Suprapubic skin (tissue), 4 donors: ENCODE measurements around the gene LAMC3.

Source experiments
- CTCF ChIP-seq, 2 donors: fragments of 200-600 bp in 1 of 2; fragments of 450-650 bp in 1 of 2; sonication (generic) in 1 of 2; IDR thresholded peaks; one replicate each; pipeline ENCODE4 v1.5.1; 2016 to 2019; ENCODE audit warnings: antibody characterized with exemption in 2 of 2, mild to moderate bottlenecking in 1 of 2, moderate library complexity in 1 of 2
- EP300 ChIP-seq: sonication (generic); formaldehyde crosslinking; IDR thresholded peaks from one replicate; pipeline ENCODE4 v1.6.1; 2017; ENCODE audit warnings: antibody characterized with exemption
- POLR2A ChIP-seq, 2 donors: fragments of 450-650 bp; IDR thresholded peaks; one replicate each; pipeline ENCODE4 v1.6.1; 2017; ENCODE audit warnings: antibody characterized with exemption in 2 of 2, mild to moderate bottlenecking in 2 of 2, moderate library complexity in 2 of 2
- POLR2AphosphoS5 ChIP-seq, 3 donors: sonication (generic); formaldehyde crosslinking; IDR thresholded peaks; one replicate each; pipeline ENCODE4 v1.6.1; 2017; ENCODE audit warnings: antibody characterized with exemption in 3 of 3

GRCh38 chr9:131076347-131077195 is 67.6 kb downstream of the LAMC3 start:
- no peak for TF ChIP-seq POLR2A (IDR thresholded peaks at IDR 0.05)
- TF ChIP-seq POLR2AphosphoS5 (IDR thresholded peaks at IDR 0.05), result no peak
- no peak for TF ChIP-seq CTCF (IDR thresholded peaks at IDR 0.05)
- no peak for TF ChIP-seq EP300
